HL-60 (cell line): Measurements from ENCODE around the gene SCN4A.

Source experiments
- POLR2AphosphoS5 ChIP-seq: IDR thresholded peaks from 2 replicates; pipeline ENCODE4 v1.6.1; 2012; ENCODE audit warnings: low read depth
- TF ChIP-seq, protein P1 (sequence below): IDR thresholded peaks from one replicate; pipeline ENCODE4 v1.5.1; 2011; ENCODE audit warnings: low read length, control low read depth, inconsistent platforms; ENCODE audit not compliant: insufficient read depth
- TF ChIP-seq, protein P2 (sequence below): IDR thresholded peaks from 2 replicates; pipeline ENCODE4 v1.6.1; 2012; ENCODE audit warnings: low read depth; ENCODE audit not compliant: insufficient replicate concordance

DNA sequence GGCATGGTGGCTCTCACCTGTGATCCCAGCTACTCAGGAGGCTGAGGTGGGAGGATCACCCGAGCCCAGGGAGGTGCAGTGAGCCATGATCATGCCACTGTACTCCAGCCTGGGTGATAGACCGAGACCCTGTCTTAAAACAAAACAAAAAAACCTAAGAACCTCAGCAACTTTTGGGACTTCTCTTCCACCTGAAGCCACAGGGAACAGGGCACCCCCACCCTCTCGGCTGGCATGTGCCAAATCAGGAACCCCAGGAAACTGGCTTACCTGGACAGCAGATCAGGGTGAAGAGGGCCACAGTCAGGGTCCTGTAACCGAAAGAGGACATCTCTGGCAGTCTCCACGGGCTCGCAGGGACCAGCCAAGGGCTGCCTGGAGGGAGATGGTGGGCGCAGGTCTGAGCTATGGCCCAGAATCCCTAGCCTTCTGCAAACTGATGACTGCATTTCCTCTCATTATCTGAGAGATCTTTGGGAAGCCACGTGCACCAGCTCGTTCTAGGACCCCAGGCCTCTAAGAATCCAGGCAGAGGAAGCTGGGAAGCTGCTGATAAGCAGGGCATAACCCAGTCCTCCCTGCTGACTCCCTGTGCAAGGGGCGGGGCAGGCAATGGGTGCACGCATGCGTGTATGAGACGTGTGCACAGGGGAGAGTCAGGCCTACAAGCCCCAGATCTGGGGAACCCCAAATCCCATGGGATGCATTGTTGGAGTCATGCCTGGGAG lies 33.8 kb upstream of the SCN4A start:
- TF ChIP-seq, protein P1, sequence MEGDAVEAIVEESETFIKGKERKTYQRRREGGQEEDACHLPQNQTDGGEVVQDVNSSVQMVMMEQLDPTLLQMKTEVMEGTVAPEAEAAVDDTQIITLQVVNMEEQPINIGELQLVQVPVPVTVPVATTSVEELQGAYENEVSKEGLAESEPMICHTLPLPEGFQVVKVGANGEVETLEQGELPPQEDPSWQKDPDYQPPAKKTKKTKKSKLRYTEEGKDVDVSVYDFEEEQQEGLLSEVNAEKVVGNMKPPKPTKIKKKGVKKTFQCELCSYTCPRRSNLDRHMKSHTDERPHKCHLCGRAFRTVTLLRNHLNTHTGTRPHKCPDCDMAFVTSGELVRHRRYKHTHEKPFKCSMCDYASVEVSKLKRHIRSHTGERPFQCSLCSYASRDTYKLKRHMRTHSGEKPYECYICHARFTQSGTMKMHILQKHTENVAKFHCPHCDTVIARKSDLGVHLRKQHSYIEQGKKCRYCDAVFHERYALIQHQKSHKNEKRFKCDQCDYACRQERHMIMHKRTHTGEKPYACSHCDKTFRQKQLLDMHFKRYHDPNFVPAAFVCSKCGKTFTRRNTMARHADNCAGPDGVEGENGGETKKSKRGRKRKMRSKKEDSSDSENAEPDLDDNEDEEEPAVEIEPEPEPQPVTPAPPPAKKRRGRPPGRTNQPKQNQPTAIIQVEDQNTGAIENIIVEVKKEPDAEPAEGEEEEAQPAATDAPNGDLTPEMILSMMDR: no peak
- TF ChIP-seq, protein P2, sequence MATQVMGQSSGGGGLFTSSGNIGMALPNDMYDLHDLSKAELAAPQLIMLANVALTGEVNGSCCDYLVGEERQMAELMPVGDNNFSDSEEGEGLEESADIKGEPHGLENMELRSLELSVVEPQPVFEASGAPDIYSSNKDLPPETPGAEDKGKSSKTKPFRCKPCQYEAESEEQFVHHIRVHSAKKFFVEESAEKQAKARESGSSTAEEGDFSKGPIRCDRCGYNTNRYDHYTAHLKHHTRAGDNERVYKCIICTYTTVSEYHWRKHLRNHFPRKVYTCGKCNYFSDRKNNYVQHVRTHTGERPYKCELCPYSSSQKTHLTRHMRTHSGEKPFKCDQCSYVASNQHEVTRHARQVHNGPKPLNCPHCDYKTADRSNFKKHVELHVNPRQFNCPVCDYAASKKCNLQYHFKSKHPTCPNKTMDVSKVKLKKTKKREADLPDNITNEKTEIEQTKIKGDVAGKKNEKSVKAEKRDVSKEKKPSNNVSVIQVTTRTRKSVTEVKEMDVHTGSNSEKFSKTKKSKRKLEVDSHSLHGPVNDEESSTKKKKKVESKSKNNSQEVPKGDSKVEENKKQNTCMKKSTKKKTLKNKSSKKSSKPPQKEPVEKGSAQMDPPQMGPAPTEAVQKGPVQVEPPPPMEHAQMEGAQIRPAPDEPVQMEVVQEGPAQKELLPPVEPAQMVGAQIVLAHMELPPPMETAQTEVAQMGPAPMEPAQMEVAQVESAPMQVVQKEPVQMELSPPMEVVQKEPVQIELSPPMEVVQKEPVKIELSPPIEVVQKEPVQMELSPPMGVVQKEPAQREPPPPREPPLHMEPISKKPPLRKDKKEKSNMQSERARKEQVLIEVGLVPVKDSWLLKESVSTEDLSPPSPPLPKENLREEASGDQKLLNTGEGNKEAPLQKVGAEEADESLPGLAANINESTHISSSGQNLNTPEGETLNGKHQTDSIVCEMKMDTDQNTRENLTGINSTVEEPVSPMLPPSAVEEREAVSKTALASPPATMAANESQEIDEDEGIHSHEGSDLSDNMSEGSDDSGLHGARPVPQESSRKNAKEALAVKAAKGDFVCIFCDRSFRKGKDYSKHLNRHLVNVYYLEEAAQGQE: no peak
- no peak for TF ChIP-seq POLR2AphosphoS5
